Kidney tubule cell (primary cell): ENCODE results near the gene SETD3.

Source experiments
- DNase-seq: peaks from one replicate; pipeline ENCODE4 v3.0.0-alpha.2; 2018; ENCODE audit warnings: low spot score

SETD3 gene

DNA sequence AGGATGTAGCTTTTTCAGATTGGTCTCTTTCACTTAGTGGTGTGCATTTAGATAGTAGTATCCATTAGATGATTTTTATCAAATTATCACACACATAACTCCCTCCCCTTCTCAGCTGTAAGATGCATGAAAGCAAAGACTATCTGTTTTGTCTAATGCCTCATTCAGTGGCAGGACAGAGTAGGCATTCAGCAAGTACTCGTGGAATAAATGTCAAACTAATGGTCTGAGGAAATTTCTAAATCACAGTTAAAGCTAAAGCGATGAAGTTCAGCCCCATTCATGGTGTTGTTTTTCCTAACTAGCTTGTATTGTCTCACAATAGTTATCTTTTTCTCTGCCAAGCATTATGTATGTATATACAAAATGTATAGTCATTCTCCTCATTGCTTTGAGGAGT lies 16.7 kb upstream of the SETD3 start:
- no peak for DNase-seq

GRCh38 chr14:99484106-99484505 lies 3.4 kb upstream of the SETD3 start:
- no peak for DNase-seq

- DNase-seq = no peak
These were observed 1.1 kb upstream of the SETD3 start for GRCh38 chr14:99481745-99482099.

DNA sequence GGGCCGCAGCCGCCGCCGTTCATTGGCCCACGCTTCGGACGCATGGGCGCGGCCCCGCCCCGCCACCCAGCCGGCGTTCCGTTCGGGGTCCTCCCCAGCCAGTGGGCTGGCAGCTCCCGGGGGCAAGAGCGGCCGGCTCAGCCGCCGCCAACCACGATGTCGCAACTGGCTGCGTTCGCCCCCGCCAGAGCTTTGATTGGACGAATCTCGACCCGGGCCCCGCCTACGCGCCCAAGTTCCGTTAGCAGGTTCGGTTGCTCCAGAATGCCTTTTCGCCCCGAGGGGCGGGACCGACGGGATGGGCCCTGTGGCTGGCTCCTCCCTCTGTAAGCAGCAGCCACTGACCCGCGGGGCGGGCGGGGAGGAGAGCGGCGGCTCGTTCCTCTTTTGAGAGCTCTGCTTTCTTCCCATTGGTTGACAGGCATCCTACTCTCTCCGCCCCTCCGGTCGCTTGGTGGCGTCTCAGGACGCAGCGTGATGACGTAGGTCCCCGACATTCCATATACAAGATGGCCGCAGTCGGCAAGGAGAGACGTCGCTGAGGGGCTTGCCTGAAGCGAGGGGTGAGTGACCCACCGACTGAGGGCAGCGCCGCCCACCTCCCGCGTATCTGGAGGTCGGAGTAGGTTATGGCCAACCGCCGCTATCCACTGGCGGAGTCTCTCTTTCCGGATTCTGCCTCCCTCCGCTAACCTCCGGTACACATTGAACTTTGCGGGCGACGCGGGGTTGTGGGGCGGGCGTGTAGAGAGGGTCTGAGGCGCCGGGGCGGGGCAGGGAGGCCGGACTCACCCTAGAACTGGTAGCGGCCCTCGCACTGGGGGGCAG lies 472 bp upstream of the SETD3 start, which contains the start of gene CCNK:
Gene CCNK (plus strand): TSS at position 493 of the 828 bp plus-strand sequence. CDS start 11,269 bp downstream, outside the sequence.
- DNase-seq = peak; percentile 100

DNA sequence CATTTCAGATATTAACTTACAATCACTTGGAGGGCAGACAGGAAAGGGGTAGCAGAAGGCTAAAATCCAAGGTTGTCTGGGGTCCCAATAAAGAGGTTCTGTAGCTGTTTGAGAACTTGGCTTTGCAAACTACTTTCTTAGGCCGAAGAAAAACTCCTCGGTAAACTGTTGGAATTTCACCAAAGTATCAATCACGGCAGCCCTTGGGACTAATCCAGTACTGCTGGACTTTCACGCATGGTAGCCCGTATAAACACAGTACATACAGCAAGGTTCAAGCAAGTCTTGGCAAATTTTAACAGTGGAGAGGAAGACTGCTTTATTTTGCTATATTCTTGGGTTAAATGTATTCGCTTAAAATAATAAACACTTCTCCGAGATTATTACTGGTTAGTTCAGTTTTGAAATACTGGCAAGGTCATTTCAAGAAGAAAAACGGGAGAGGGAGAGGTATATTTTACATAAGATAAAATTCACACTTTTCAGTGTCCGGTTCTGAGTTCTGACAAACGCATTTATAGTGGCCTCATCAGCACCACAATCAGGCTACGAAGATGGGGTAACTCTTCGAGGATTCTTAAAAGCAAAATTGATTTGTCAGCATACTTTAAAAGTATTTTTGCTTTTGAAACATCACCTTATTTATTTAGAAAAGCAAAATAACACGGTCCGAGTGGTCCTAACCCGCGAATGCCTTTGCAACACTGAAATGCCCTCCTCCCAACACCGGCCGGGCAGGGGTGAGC lies 1.3 kb downstream of the SETD3 start:
- peak; percentile 39 for DNase-seq

DNA sequence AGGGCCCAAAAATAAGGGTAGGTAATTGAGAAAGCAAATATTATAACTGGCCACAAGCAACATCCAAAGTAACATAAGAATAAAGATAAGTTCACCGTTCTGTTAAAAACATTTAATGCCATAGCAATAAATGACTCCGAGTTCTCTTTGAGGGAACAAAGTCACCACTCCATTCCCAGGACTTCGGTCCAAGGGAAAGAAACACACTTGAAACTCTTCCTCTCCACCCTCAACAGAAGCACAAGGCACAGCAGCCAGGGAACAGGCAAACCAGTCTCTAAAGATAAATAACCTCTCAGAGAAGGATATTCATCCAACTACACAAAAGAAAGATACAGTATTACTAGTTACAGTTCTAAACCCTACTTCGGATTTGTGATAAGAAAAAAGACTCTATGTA lies 2.5 kb downstream of the SETD3 start:
- no peak for DNase-seq

DNA sequence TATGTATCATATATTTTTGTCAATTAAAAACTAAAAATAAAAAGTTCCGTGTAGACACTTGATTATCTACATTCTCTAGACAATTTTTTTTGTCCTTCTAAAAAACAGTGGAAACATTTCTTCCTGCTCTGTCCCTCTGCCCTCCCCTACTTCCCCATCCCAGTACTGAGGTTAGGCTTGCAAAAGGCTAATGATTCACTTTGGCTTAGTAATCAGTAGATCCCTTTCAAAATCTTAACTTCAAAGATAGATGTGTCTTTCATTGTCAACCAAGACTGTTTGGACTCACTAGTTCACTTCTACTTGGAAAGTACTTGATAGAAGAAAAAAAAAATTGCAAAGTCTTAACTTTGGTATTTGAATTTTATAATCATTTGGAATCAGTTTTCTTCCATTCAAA lies 3.8 kb downstream of the SETD3 start:
- peak; percentile 73 for DNase-seq

- no peak for DNase-seq
These were observed 5.0 kb downstream of the SETD3 start for GRCh38 chr14:99475660-99476059.

DNA sequence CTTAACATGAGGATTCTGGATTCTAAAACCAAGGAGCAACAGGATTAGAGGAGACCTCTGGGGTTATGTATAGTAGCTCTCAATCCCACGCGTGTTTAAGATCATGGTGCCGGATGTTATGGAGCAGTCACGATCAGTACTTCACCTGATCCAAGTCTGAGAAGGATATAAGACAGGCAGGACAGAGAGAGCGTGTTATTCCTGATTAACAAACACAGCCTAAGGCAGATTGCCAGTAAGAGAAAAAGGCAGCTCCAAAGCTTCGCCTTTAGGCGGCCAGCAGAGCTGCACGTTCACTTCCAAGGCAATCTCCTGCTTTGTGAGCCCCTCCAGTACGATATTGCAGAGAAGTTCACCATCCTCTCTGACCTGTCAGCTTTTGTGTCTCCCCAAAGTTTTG lies 5.5 kb downstream of the SETD3 start:
- DNase-seq = no peak

GRCh38 chr14:99473458-99473857 lies 7.2 kb downstream of the SETD3 start:
- DNase-seq = no peak

DNA sequence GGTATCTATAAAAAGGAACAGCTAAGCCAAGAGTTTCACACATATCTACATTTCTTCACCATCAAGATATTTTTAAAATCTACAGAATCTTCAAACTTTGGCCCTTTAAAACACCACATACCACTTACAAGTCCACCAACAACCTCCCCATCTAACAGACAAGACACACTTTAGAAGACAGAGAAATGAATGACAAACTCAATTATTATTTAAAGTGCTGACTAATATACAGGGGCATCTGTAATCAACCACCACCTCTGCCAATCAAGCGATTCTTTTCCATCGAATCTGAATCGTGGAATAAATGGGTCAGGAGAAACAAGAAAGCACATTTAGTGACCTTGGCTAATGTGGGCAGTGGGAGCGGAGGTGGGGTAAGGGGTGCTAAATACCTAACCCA lies 7.7 kb downstream of the SETD3 start:
- DNase-seq = peak; percentile 35

DNA sequence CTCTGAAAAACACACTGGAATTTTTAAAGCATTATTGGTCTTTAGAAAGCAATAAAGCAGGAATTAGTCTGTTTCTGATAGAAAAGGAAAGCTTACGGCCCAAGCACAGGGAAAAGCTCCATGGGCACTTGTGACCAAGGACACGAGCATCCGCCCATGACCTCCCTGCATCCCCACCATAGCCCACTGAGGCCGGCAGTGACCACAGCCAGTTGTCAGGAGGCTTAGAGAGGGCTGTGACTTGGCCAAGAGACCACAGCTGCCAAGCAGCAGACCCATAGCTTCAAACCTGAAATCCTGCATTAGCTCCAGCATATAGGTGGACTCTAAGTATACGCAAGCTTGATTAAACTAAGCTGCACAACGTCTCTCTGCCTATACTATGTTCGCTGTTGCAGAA lies 8.9 kb downstream of the SETD3 start:
- no peak for DNase-seq

DNA sequence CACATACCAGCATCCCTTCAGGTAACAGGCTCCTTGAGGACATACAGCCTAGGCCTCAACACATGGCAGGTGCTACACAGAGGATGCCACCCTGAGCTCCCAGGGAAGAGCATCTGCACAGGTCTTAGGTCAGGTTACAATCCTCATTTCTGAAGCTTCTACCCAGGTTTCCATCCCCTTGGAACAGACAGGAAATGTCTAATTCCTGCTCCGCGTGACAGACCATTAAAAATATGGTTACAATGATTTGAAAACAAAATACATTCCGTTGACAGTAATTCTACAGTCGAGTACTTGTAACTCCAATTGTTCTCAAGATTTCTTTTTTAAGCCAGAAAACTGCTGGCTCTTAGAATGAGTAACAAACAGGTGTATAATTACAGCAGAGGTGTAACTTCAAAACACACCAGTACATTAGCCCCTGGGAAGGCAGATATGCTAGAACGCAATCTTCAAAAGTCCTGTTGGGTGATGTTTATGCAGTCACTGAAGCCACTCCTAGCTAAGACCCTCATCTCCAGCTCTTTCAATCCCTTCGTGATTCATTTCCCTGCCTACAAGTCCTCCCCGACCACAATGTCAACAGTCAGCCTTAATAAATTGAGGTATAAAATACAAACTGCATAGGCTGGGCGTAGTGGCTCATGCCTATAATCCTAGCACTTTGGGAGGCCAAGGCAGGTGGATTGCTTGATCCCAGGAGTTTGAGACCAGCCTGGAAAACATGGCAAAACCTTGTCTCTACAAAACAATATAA lies 11.6 kb downstream of the SETD3 start:
- DNase-seq = no peak

DNA sequence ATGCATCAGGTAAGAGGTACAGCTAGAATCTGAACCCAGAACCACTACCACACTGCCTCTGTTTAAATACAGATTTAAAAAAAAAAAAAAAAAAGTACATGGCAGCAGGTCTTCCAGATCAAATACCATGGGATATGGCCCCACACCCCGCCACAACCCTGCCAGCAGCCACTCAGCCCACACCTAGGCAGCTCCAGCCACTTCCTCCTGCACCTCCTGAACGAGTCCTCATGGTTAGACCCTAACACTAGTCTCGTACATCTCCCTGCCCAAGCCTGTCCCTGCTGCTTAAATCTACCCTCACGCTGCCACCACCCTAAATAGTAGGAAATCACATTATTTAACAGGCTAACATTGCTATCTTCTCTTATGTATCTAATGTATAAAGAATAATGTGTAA lies 12.6 kb downstream of the SETD3 start:
- DNase-seq = no peak

DNA sequence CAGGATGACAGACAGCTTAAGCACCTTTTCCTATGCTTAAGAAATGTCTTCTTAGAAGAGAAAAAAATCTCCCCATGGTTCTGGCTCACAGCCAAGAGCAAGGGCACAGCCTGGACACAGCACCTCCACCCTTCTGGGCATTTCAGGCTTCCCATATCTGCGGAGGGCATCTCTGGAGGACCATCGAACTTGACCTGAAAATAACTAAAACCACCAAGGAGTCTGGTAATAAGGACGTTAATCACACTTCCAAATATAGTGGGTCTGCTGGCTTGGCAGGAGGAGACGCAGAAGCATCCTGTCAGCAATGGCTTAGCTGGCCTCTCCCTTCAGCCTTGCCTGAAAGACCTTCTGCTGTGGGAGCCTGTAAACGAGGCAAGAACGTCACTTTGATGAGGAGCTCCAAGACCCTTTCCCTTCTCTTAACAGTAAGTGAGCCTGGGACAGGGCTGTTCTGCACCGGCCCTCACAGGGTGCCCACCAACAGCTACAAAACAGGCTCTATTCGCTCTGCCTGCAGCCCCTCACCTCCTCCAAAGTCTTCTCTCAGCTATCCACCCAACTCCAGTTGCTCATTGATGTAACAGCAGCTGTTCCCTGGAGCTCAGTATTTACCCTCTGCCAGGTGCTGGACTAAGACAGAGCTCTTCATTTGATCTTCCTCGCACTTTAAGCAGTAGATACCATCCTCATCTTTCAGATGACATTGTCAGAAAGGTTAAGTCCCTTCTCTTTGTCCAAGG lies 13.2 kb downstream of the SETD3 start:
- DNase-seq = no peak

GRCh38 chr14:99466758-99467157 lies 13.9 kb downstream of the SETD3 start:
- no peak for DNase-seq

DNA sequence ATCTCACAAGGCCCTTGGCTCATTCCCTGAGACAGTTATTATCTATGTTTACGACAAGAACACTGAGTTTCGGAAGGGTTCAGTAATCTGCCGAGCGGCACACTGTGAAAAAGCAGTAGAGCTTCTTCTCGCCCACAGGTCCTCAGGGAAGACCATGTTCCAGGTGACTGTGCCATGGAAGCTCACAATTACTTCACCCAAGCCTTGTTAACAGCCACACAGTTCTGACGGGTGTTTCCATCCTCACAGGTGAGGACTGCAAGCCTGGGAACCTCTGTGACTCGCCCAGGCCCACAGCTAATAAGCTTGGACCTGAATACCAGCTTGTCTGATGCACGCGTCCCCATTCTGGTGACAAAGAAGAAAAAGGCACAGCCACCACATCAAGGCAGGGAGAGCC lies 15.4 kb downstream of the SETD3 start:
- DNase-seq = no peak

GRCh38 chr14:99463974-99464373 lies 16.7 kb downstream of the SETD3 start:
- no peak for DNase-seq

DNA sequence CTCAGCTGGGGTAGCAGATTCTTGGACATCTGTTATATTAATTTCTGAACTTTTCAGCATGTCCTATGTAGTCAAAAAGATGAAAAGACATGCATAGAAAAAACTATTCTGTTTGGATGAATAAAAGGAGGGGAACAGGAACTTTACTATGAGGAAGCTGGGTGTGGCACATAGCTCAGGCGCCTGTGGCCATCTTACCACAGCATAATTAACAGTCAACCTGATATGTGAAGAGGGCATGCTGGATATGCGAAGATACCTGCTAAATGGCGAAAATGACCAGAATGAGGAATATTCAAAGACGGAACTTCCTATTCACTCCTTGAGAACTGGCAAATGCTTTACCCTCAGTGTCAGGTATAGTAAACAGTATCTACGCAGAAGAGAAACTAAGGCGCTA lies 18.4 kb downstream of the SETD3 start:
- DNase-seq = no peak

- no peak for DNase-seq
These were observed 19.1 kb downstream of the SETD3 start for GRCh38 chr14:99461411-99462085.

GRCh38 chr14:99460793-99461192 lies 19.9 kb downstream of the SETD3 start:
- no peak for DNase-seq
